GM19351 (cell line): ENCODE data around the gene CAPN12.
"Not testable (repeated sequence)": the region's sequence is repeated elsewhere in the genome, so short reads cannot be mapped to it uniquely, and the experiment has no call there.

ENCODE experiments used
- ATAC-seq: cut with Tn5 transposase; IDR thresholded peaks from one replicate; pipeline ENCODE4 v1.9.1; 2021; ENCODE audit warnings: mild to moderate bottlenecking, moderate library complexity; ENCODE audit not compliant: unreplicated experiment

Gene CAPN12, protein sequence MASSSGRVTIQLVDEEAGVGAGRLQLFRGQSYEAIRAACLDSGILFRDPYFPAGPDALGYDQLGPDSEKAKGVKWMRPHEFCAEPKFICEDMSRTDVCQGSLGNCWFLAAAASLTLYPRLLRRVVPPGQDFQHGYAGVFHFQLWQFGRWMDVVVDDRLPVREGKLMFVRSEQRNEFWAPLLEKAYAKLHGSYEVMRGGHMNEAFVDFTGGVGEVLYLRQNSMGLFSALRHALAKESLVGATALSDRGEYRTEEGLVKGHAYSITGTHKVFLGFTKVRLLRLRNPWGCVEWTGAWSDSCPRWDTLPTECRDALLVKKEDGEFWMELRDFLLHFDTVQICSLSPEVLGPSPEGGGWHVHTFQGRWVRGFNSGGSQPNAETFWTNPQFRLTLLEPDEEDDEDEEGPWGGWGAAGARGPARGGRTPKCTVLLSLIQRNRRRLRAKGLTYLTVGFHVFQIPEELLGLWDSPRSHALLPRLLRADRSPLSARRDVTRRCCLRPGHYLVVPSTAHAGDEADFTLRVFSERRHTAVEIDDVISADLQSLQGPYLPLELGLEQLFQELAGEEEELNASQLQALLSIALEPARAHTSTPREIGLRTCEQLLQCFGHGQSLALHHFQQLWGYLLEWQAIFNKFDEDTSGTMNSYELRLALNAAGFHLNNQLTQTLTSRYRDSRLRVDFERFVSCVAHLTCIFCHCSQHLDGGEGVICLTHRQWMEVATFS

DNA sequence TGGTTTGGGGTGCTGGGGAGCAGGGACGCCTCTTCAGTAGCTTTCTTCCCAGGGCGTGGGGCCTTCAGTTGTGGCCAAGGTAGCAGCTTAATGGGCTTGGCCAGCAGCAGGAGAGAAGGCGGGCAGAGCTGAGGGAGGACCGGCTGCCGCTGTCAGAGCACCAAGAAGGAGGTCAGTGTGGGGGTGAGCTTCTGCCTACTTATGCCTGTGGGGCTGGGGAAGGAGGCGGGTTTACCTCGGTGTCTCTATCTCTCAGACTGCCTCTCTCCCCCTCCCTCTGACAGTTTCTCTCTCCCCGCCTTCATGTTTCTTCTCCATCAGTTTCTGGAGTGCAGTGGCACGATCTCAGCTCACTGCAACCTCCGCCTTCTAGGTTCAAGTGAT lies at the start of gene CAPN12:
CAPN12 (minus strand) TSS at position 177 of the 384 bp plus-strand sequence. CDS start 309 bp downstream, outside the sequence.
- no peak for ATAC-seq

DNA sequence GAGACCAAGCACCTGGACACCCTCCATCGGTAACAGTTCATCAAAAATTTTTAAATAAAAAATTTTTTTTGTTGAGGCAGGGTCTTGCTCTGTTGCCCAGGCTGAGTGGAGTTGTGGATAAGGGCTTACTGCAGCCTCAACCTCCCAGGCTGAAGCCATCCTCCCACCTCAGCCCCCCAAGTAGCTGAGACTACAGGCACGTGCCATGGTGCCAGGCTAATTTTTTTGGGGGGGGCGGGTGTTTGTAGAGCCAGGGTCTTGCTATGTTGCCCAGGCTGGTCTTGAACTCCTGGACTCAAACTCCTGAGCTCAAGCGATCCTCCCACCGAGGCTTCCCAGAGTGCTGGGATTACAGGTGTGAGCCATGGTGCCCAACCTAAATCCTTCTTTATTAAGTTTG lies 49.4 kb upstream of the CAPN12 start:
- ATAC-seq, result no peak

DNA sequence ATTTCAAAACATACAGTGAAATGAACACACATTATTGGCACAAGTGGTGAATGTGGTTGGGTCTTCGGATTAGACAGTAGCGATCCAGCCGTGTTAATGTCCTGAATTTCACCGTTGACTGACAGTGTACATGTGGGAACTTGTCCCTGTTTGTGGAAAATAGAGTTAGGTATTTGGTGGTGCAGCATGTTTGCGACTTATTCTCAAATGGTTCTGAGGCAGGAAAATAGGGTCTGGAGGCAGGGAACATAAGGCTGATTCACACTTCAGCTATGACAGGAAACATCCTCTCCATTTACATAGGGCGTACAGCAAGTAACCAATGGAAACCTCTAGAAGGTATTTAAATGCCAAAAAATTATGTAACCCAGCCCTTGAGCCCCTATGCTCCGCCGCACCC lies 48.9 kb upstream of the CAPN12 start:
- ATAC-seq, result no peak

DNA sequence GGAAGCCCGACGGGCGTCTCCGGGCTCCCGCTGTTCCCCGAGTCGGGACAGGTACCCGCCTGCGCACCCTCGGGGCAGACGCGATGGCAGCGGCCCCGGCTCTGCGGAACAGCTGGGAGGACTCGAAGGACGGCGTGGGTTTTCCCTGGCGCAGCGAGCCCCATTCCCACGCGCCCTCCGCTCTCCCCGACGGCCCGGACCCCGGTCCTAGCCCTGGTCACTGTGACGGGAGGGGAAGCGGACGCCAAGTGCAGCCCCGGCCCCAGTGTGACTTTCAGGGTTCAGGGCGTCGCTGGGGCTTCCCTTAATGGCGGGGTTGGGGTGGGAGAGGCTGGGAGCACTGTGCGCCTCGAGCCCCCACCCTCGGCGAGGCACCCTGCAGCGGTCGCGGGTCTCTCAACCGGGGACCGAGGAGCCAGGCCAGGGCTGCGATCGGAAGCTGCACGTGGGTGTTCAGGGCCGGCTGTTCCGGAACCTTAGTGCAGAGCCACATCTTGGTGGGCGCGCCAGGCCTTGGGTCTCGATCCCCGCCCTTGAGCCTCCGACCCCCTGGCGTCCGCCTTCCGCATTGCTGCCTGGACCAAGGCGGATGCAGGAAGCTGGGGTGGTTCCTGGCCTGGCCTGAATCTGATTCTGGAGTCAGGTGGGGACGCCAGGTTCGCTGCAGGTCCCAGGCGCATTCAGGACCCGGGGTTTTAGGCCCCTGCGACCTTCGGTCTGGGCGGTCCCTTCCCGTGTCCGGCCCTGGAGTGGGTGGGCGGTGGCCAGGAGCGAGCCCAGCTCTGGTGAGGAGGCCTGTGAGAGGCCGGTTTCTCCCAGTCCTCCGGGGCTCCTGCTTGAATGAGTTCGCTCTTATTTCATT lies 48.2 kb upstream of the CAPN12 start:
- ATAC-seq, result no peak

DNA sequence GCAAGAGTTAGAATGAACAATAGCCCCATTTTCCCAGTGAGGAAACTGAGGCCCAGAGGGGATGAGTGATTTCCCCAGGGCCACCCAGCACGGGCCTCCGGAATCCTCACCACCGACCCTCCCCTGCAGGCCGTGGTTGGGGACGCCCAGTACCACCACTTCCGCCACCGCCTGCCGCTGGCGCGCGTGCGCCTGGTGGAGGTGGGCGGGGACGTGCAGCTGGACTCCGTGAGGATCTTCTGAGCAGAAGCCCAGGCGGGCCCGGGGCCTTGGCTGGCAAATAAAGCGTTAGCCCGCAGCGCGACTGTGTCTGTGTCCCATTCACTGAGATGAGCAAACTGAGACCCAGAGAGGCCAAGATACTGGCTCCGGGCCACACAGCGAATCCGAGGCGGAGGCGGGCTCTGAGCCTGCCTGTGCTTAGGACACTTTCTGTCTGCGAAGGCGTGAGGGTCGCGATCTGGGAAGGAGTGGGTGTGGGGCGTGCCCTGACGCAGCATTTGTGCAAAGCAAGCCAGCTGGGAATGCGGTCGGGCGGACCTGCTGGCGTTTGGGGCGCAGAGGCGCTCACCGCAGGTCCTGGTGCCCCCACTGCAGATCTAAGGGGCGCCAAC lies 47.3 kb upstream of the CAPN12 start:
- ATAC-seq, result peak; percentile 61

DNA sequence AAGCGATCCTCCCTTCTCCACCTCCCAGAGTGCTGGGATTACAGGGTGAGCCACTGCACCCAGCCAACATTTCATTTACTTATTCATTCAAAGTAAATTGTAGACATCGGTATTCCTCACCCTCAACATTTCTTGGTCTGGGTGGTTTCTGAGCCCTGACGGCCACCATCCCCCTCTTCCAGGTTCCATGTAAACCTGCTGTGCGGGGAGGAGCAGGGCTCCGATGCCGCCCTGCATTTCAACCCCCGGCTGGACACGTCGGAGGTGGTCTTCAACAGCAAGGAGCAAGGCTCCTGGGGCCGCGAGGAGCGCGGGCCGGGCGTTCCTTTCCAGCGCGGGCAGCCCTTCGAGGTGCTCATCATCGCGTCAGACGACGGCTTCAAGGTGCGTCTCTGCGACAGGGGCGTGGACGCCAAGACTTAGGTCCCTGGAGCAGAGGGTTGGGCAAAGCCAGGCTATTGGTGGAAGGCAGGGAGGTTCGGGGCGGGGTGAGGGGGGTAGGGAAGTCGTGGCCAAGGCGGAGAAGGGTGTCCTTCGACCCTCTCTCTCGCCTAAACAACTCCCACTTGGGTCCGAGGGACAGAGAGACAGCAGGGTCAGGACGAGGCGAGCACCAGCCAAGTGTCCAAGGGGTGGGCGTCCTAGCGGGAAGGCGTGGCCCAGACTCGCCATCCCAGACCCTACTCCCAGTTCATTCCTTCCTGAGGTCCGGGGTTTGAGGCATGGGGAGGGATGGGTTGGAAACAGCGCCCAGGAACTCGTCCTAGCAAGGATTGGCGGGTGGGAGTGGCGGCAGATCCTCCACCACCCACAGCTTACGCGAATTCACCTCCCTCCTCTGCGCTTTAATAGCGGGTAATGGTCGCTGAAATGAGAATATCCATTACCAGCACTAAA lies 46.5 kb upstream of the CAPN12 start:
- ATAC-seq, result not testable (repeated sequence)

DNA sequence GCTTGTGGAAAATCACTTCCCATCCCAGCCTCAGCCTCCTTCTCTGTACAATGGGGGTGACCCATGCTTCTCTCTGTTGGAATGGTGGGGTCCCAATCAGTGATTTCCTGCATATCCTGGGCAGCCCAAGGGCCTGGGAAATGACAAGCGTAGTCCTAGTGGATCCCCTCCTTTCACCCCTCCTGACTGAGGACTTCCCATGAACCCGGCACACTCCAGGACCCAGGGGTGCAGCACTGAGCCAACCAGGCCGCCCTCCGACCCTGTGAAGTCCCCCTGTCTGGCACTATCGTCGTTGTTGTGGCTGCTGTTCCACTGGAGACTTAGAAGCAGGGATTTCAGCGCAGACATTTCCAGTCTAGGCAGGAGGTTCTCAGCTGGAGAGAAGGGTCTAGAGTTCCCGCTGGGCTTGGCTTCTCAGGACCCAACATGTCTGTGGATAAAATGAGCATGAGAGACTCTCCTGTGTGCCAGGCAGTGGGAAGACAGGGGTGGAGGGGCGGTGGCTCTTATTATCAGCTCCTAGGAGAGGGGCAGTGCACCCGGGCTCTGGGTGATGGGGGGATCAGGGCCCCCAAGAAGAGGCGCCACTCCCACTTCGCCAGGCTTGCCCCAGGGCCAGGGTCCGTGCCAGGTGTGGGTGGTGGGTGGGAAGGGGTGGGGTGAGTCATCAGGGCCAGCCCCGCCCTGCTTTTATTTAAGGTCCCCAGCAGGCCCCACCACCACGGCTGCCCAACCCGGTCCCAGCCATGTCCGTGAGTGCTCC lies 44.4 kb upstream of the CAPN12 start, which contains the start of gene LGALS7B:
LGALS7B (plus strand) TSS at position 723 of the 766 bp plus-strand sequence; CDS start at position 750, 27 bp downstream.
- no peak for ATAC-seq

DNA sequence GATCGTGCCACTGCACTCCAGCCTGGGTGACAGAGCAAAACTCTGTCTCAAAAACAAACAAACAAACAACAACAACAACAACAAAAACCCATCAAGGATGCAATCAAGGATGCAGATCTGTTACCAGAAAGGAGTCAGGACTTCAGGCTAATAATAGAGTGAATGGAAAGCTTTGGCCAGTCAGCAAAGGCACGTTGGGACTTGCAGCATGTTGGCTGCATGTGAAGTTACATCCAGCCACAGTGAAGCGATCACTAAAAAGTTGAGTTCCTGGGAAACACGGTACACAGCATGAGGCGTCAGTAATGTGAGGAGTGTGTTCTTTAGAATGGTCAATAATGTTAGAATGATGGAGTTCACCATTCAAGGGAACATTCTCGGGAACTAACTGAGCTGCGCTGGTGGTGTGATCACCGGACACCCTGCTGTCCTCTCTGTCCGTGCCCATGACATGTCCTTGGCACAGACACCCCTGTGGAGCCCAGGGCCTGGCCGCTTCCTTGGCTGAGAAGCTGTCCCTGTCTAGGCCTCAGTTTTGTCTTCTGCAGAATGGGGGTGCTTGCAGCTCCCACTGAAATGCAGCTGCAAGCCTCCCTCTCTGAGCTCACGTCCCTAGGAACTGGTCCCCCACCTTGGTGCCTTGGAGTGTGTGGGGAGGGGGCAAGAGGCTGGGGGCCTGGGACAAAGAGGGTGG lies 42.4 kb upstream of the CAPN12 start:
- ATAC-seq, result no peak

DNA sequence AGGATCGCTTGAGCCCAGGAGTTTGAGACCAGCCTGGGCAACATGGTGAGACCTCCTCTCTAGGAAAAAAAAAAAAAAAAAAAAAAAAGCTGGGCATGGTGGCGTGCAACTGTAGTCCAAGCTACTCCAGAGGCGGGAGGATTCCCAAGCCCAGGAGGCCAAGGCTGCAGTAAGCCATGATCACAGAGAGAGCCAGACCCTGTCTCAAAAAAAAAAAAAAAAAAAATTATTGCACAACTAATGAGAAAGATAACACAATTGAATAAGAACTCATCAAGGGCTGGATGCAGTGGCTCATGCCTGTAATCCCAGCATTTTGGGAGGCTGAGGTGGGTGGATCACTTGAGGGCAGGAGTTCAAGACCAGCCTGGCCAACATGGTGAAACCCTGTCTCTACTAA lies 41.8 kb upstream of the CAPN12 start:
- ATAC-seq, result not testable (repeated sequence)

DNA sequence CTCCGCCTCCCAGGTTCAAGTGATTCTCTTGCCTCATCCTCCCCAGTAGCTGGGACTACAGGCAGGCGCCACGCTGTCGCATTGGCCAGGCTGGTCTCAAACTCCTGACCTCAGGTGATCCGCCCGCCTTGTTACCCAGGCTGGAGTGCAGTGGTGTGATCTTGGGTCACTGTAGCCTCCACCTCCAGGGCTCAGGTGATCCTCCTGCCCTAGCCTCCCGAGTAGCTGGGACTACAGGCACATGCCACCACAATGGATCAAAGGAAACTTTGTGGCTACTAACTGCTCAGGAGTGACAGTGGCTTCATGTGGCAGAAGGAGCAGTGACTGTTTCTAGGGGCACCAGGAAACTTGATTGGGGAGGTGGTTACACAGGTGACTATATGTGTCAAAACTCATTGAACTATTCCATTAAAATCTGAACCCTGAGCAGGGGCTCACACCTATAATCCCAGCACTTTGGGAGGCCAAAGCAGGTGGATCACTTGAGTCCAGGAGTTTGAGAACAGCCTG lies 41.0 kb upstream of the CAPN12 start:
- no peak for ATAC-seq

DNA sequence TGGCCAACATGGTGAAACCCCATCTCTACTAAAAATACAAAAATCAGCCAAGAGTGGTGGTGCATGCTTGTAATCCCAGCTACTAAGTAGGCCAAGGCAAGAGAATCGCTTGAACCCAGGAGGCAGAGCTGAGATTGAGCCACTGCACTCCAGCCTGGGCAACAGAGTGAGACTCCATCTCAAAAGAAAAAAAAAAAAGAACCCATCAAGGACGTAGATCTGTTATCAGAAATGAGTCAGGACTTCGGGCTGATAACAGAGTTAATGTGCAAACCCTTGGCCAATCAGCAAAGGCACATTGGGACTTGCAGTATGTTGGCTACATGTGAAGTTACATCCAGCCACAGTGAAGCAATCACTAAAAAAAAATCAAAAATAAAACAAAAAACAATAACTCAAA lies 40.0 kb upstream of the CAPN12 start:
- ATAC-seq, result no peak

DNA sequence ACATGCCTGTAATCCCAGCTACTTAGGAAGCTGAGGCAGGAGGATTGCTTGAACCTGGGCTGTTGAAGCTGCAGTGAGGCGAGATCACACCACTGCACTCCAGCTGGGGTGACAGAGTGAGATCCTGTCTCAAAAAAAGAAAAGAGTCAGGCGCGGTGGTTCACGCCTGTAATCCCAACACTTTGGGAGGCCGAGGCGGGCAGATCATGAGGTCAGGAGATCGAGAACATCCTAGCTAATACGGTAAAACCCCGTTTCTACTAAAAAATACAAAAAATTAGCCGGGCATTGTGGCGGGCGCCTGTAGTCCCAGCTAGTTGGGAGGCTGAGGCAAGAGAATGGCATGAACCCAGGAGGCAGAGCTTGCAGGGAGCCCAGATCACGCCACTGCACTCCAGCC lies 37.9 kb upstream of the CAPN12 start:
- ATAC-seq, result not testable (repeated sequence)

DNA sequence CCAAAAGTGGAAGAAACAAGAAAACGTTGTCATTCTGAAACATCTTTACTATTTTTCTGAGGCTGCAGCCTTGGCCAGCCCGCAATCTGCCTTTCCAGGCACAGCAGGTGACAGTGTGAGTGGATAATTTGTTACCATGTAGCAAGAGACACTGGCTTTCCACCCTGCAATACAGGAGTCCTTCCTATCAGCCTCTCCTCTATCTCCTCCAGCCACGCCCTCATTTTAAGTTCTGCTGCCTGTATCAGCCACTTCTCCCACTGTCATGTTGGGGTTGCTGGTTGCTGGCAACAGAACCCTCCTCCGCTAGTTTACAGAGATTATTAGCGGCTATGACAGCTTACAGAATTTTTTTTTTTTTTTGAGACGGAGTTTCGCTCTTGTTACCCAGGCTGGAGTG lies 36.8 kb upstream of the CAPN12 start:
- ATAC-seq, result no peak

DNA sequence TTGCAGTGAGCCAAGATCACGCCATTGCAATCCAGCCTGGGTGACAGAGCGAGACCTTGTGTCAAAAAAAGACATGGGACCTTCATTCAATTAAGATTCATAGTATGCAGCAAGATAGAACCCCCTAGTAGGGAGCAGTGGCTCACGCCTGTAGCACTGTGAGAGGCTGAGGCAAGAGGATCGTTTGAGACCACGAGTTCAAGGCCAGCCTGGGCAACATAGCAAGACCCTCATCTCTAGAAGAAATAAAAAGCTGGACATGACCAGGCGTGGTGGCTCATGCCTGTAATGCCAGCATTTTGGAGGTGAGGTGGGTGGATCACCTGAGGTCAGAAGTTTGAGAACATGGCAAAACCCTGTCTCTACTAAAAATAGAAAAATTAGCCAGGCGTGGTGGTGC lies 36.2 kb upstream of the CAPN12 start:
- no peak for ATAC-seq

DNA sequence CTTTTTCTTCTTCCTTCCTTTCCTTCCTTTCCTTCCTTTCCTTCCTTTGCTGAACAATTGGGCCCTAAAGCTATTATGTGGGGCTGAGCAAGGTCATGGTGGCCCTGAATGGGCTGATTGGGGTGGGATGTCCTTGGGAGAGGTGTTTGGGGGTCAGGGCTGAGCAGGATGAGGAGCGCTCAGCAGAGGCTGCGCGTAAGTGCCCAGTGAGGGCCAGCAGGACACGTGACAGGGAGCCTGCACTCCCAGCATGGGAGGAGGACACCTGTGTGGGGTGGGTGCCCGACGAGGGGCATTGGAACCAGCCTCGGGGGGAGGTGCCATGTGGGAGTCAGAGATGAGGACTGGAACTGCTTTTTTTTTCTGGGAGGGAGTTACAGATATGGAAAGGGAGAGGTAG lies 34.5 kb upstream of the CAPN12 start:
- no peak for ATAC-seq

DNA sequence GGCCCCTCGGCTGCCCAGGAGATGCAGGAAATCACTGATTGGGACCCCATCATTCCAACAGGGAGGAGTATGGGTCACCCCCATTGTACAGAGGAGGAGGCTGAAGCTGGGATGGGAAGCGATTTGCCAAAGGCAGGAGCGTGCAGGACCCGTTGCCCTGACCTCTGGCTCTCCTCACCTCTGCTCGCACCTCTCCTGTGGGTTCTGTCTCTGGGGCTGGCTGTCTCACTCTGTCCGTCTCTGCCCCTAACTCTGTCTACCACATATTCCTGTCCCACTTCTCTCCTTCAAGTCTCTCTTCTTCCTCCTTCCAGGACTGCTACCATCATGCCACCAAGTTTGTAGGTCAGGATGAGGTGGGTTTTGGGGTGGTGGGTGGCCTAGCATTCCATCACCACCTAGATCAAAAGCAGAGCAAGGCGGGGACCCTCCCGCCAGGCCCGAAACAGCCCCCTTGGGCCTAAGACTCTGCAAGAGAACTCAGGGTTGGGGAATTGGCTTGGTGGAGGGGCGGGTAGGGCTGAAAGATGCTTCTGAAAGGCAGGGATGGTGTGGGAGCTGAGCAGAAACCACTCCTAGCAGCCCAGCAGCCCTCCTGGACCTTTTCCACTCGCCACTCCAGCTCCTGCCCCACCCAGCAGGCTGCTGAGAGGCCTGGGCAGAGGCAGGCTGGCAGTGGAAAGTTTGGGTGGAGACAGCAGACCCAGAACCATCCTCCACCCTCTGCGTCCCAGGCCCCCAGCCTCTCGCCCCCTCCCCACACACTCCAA lies 30.1 kb upstream of the CAPN12 start:
- ATAC-seq, result no peak

DNA sequence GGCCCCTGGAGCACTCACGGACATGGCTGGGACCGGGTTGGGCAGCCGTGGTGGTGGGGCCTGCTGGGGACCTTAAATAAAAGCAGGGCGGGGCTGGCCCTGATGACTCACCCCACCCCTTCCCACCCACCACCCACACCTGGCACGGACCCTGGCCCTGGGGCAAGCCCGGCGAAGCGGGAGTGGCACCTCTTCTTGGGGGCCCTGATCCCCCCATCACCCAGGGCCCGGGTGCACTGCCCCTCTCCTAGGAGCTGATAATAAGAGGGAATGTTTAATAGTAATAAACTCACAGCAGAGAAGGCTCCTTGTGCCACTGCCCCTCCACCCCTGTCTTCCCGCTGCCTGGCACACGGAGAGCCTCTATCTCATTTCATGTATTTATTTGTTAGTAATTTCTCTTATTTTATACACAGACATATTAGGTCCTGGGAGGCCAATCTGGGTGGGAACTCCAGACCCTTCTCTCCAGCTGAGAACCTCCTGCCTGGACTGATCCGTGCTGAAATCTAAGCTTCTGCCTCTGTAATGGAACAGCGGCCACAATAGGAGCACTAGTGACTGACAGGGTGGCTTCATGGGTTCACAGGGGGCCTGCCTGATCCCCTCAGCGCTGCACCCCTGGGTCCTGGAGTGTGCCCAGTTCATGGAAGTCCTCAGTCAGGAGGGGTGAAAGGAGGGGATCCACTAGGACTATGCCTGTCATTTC lies 29.3 kb upstream of the CAPN12 start, which contains the start of gene LGALS7:
LGALS7 (minus strand) TSS at position 49 of the 709 bp plus-strand sequence; CDS start at position 24, 25 bp downstream.
- ATAC-seq, result no peak
